ENCODE results near the gene MAGI1. TPM values are rescaled to one million over a fixed set of nuclear protein-coding genes. Genes with fewer than 3 reads are reported as not detected.

The MAGI1 gene
- total RNA-seq, 1 donor from 2014 or later: 39.1 TPM

- DNase-seq (ENCODE audit: low spot score in 2 of 2) (no peak), FAIRE-seq (no peak)
Observed at GRCh38 chr3:66017084-66017483, 21.6 kb downstream of the MAGI1 start.

- no peak for DNase-seq (ENCODE audit: low spot score in 2 of 2)
- no peak for FAIRE-seq
Observed at GRCh38 chr3:66015841-66016240, 22.9 kb downstream of the MAGI1 start.

GRCh38 chr3:66014651-66015050 is 24.1 kb downstream of the MAGI1 start:
- FAIRE-seq: no peak
- no peak for DNase-seq (ENCODE audit: low spot score in 2 of 2)

GRCh38 chr3:66014056-66014455 is 24.7 kb downstream of the MAGI1 start:
- DNase-seq (ENCODE audit: low spot score in 2 of 2) (no peak), FAIRE-seq (no peak)

- FAIRE-seq (no peak), DNase-seq (ENCODE audit: low spot score in 2 of 2) (no peak)
Observed at GRCh38 chr3:66012711-66013110, 26.0 kb downstream of the MAGI1 start.

- FAIRE-seq (no peak), DNase-seq (ENCODE audit: low spot score in 2 of 2) (no peak)
Observed at GRCh38 chr3:66010739-66011655, 27.7 kb downstream of the MAGI1 start.

GRCh38 chr3:66010348-66010738 is 28.4 kb downstream of the MAGI1 start:
- FAIRE-seq: no peak
- no peak for DNase-seq (ENCODE audit: low spot score in 2 of 2)

GRCh38 chr3:66004244-66004643 is 34.5 kb downstream of the MAGI1 start:
- DNase-seq (ENCODE audit: low spot score in 2 of 2) (no peak), FAIRE-seq (no peak)

- DNase-seq (ENCODE audit: low spot score in 2 of 2) (no peak), FAIRE-seq (no peak)
Observed at GRCh38 chr3:66001626-66002025, 37.1 kb downstream of the MAGI1 start.

- no peak for DNase-seq (ENCODE audit: low spot score in 2 of 2)
- no peak for FAIRE-seq
Observed at GRCh38 chr3:66000506-66000905, 38.2 kb downstream of the MAGI1 start.

GRCh38 chr3:65999606-66000005 is 39.1 kb downstream of the MAGI1 start:
- no peak for FAIRE-seq
- no peak for DNase-seq (ENCODE audit: low spot score in 2 of 2)

- no peak for DNase-seq (ENCODE audit: low spot score in 2 of 2)
- FAIRE-seq: no peak
Observed at GRCh38 chr3:65996589-65996988, 42.1 kb downstream of the MAGI1 start.

GRCh38 chr3:65995515-65995914 is 43.2 kb downstream of the MAGI1 start:
- DNase-seq (ENCODE audit: low spot score in 2 of 2) (no peak), FAIRE-seq (no peak)

GRCh38 chr3:65995030-65995429 is 43.7 kb downstream of the MAGI1 start:
- DNase-seq (ENCODE audit: low spot score in 2 of 2): no peak
- no peak for FAIRE-seq

- FAIRE-seq: no peak
- DNase-seq (ENCODE audit: low spot score in 2 of 2): no peak
Observed at GRCh38 chr3:65993134-65993900, 45.4 kb downstream of the MAGI1 start.

GRCh38 chr3:65992106-65992505 is 46.6 kb downstream of the MAGI1 start:
- DNase-seq (ENCODE audit: low spot score in 2 of 2): no peak

GRCh38 chr3:65988411-65989180 is 50.1 kb downstream of the MAGI1 start:
- DNase-seq (ENCODE audit: low spot score in 2 of 2) (no peak), FAIRE-seq (no peak)

More at GRCh38 chr3:65992106-65992505, 46.6 kb downstream of the MAGI1 start:
- no peak for FAIRE-seq

GRCh38 chr3:65986285-65986684 is 52.4 kb downstream of the MAGI1 start:
- no peak for DNase-seq (ENCODE audit: low spot score in 2 of 2)
- FAIRE-seq: no peak

- FAIRE-seq (no peak), DNase-seq (ENCODE audit: low spot score in 2 of 2) (no peak)
Observed at GRCh38 chr3:65984975-65985374, 53.7 kb downstream of the MAGI1 start.

- FAIRE-seq (no peak), DNase-seq (ENCODE audit: low spot score in 2 of 2) (no peak)
Observed at GRCh38 chr3:65983100-65983499, 55.6 kb downstream of the MAGI1 start.

- DNase-seq (ENCODE audit: low spot score in 2 of 2): no peak
- FAIRE-seq: no peak
Observed at GRCh38 chr3:65979731-65980130, 59.0 kb downstream of the MAGI1 start.
